Activated effector memory CD4-positive, alpha-beta T cell treated with anti-CD3 and anti-CD28 coated beads, Interleukin-2, amount 50 U/mL, for 16 hours (primary cell): ENCODE data around the gene ACSM2B.
"Not testable (repeated sequence)": the region's sequence is repeated elsewhere in the genome, so short reads cannot be mapped to it uniquely, and the experiment has no call there.

Experiments used
- DNase-seq: peaks from one replicate; pipeline ENCODE4 v3.0.0-alpha.2; 2020

ACSM2B gene

DNA sequence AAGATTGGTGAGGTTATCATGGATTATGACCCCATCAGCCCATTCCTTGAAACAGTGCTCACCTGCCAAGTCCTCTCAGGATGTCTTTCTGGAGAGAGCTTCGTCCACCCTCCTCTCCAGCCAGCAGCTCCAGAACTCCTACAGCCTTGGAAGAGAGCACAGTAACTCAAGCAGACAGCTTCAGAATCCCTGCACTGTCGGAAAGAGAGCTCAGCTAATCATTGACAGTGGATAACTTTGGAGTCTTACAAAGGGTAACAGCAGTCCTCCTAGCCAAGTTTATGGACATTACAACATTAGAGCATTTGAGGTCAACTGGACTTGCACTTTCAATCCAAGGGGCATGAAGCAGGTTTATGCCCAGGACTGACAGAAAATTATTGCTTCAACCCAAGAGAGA is at the start of gene ACSM2B:
ACSM2B (minus strand) TSS at position 223 of the 400 bp plus-strand sequence. CDS start 11,522 bp downstream, outside the sequence.
- DNase-seq: not testable (repeated sequence)

GRCh38 chr16:20624882-20625807 is 49.0 kb upstream of the ACSM2B start:
- no peak for DNase-seq

GRCh38 chr16:20624205-20624604 is 48.0 kb upstream of the ACSM2B start:
- DNase-seq: no peak

- no peak for DNase-seq
Measured at GRCh38 chr16:20622498-20622870, 46.3 kb upstream of the ACSM2B start.

- DNase-seq: no peak
Measured at GRCh38 chr16:20621406-20621805, 45.2 kb upstream of the ACSM2B start.

GRCh38 chr16:20620770-20621169 is 44.6 kb upstream of the ACSM2B start:
- no peak for DNase-seq

DNA sequence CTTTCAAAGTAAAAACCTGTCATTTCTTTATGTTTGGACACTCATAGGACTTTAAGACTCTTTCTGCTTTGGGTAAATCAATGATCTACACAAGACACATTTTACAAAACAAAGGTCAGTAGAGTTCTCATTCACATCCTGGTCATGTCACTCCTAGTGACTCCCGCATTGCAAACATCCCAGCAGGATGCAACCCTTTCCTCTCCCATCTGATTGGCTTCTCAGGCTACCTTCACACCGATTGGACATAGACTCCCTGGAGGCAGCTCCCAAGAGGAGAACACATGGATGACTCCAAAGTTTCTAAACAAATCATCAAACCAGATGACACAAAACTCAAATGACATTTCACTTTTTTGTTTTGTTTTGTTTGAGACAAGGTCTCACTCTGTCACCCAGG is 43.8 kb upstream of the ACSM2B start:
- no peak for DNase-seq

- no peak for DNase-seq
Measured at GRCh38 chr16:20617271-20617670, 41.1 kb upstream of the ACSM2B start.

- no peak for DNase-seq
Measured at GRCh38 chr16:20614186-20615141, 38.3 kb upstream of the ACSM2B start.

DNA sequence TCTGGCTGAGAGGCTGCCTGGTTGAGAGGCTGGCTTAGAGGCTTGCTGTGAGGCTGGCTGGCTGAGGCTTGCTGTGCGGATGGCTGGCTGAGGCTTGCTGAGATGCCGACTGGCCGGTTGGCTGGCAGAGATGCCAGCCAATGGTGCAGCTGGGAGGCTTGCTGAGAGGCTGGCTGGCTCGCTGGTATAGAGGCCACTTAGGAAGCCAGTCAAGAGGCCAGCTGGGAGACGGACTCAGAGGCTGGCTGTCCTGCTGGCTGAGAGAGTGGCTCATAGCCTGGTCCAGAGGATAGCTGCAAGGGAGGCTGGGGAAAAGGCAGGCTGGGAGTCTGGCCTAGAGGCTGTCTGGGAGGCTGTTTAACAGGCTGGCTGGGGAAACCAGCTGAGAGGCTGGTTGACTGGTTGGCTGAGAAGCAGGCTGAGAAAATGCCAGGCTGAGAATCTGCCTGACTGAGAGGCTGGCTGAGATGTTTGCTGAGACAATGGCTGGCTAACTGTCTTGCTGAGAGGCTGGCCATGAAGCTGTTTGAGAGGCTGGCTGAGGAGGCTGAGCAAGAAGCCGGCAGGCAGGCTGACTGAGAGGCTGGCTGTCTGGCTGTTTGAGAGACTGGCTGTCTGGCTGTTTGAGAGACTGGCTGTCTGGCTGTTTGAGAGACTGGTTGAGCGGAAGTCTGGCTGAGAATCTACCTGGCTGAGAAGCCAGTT is 37.5 kb upstream of the ACSM2B start:
- DNase-seq: no peak

GRCh38 chr16:20612551-20613480 is 36.6 kb upstream of the ACSM2B start:
- no peak for DNase-seq

DNA sequence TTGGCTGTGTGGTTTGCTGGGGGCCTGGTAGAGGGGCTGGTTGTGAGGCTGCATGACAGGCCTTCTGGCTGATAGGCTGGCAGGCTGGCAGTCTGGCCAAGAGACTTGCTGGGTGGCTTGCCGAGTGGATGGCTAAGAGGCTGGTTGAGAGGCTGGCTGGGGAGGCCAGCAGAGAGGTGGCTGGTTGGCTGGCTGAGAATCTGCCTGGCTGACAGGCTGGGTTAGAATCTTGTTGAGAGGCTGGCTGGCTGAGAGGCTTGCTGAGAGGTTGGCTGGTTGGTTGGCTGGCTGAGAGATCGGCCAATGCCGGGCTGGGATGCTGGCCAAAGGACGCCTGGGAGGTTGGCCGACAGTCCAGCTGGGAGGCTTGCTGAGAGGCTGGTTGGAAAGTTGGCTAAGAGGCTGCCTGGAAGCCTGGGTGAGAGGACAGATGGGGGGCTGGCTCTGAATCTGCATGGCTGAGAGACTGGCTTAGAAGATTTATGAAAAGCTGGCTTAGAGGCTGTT is 35.9 kb upstream of the ACSM2B start:
- DNase-seq: no peak

GRCh38 chr16:20611350-20611902 is 35.3 kb upstream of the ACSM2B start:
- DNase-seq: no peak

- DNase-seq: no peak
Measured at GRCh38 chr16:20610892-20611349, 34.8 kb upstream of the ACSM2B start.

- no peak for DNase-seq
Measured at GRCh38 chr16:20610211-20610891, 34.2 kb upstream of the ACSM2B start.

- DNase-seq: not testable (repeated sequence)
Measured at GRCh38 chr16:20602205-20602604, 26.0 kb upstream of the ACSM2B start.

- DNase-seq: not testable (repeated sequence)
Measured at GRCh38 chr16:20599475-20599874, 23.3 kb upstream of the ACSM2B start.

GRCh38 chr16:20598832-20599469 is 22.8 kb upstream of the ACSM2B start:
- DNase-seq: no peak

DNA sequence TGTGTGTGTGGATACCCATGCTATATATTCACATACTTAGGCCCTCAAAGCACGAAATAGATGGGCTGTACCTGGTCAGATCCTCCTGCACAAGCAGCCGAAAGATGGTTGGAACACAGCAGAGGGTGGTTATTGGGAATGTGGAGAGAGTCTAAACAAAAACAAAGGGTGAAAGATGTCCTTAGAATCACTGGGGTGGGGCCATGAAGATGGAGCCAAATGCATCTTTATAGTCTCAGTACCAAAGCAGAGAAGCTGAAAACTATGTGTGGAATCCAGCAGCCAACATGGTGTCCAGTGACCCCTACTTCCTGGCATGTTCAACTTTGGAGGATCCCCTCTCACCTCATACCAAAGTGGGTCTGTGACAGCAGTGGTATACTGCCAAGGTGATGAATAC is 19.5 kb upstream of the ACSM2B start:
- not testable (repeated sequence) for DNase-seq

- DNase-seq: not testable (repeated sequence)
Measured at GRCh38 chr16:20595068-20595467, 18.9 kb upstream of the ACSM2B start.
